ENCODE results near the gene LAMB4.

Gene LAMB4

GRCh38 chr7:108028111-108028510, 102.0 kb downstream of the LAMB4 start:
- Histone ChIP-seq H3K9me3 (ENCODE audit: control insufficient read depth in 2 of 2, low read length in 2 of 2) (no peaks in the 10 kb centered on the region), H3K27me3 (ENCODE audit: control insufficient read depth in 1 of 2, insufficient read depth in 2 of 2, low read length in 2 of 2) (no peaks in the 10 kb centered on the region), H3K9ac (ENCODE audit: low read length in 2 of 2) (no peak overlapping the region), H3K27ac (ENCODE audit: low read length) (no peak overlapping the region), H3K36me3 (ENCODE audit: control insufficient read depth in 2 of 2, insufficient read depth in 2 of 2, low read length in 2 of 2) (no peaks in the 10 kb centered on the region), H3K4me1 (ENCODE audit: control insufficient read depth, insufficient read depth, low read length) (no peaks in the 10 kb centered on the region), H3K4me3 (ENCODE audit: low read length in 2 of 2) (no peak overlapping the region)

GRCh38 chr7:108027239-108027638, 102.9 kb downstream of the LAMB4 start:
- Histone ChIP-seq H3K9me3 (ENCODE audit: control insufficient read depth in 2 of 2, low read length in 2 of 2) (no peaks in the 10 kb centered on the region), H3K4me1 (ENCODE audit: control insufficient read depth, insufficient read depth, low read length) (no peaks in the 10 kb centered on the region), H3K27me3 (ENCODE audit: control insufficient read depth in 1 of 2, insufficient read depth in 2 of 2, low read length in 2 of 2) (no peaks in the 10 kb centered on the region), H3K4me3 (ENCODE audit: low read length in 2 of 2) (no peak overlapping the region), H3K27ac (ENCODE audit: low read length) (no peak overlapping the region), H3K9ac (ENCODE audit: low read length in 2 of 2) (no peak overlapping the region), H3K36me3 (ENCODE audit: control insufficient read depth in 2 of 2, insufficient read depth in 2 of 2, low read length in 2 of 2) (no peaks in the 10 kb centered on the region)

- H3K27ac ChIP-seq (ENCODE audit: low read length), result no peak overlapping the region
- H3K36me3 ChIP-seq (ENCODE audit: control insufficient read depth in 2 of 2, insufficient read depth in 2 of 2, low read length in 2 of 2), result no peaks in the 10 kb centered on the region
- H3K4me1 ChIP-seq (ENCODE audit: control insufficient read depth, insufficient read depth, low read length), result no peaks in the 10 kb centered on the region
- H3K27me3 ChIP-seq (ENCODE audit: control insufficient read depth in 1 of 2, insufficient read depth in 2 of 2, low read length in 2 of 2), result no peaks in the 10 kb centered on the region
- H3K4me3 ChIP-seq (ENCODE audit: low read length in 2 of 2), result no peak overlapping the region
- H3K9ac ChIP-seq (ENCODE audit: low read length in 2 of 2), result no peak overlapping the region
- H3K9me3 ChIP-seq (ENCODE audit: control insufficient read depth in 2 of 2, low read length in 2 of 2), result no peaks in the 10 kb centered on the region
Measured at GRCh38 chr7:108026647-108027046, 103.5 kb downstream of the LAMB4 start.

GRCh38 chr7:108026116-108026515, 104.0 kb downstream of the LAMB4 start:
- Histone ChIP-seq H3K4me3 (ENCODE audit: low read length in 2 of 2) (no peak overlapping the region), H3K27me3 (ENCODE audit: control insufficient read depth in 1 of 2, insufficient read depth in 2 of 2, low read length in 2 of 2) (no peaks in the 10 kb centered on the region), H3K4me1 (ENCODE audit: control insufficient read depth, insufficient read depth, low read length) (no peaks in the 10 kb centered on the region), H3K27ac (ENCODE audit: low read length) (no peak overlapping the region), H3K36me3 (ENCODE audit: control insufficient read depth in 2 of 2, insufficient read depth in 2 of 2, low read length in 2 of 2) (no peaks in the 10 kb centered on the region), H3K9ac (ENCODE audit: low read length in 2 of 2) (no peak overlapping the region), H3K9me3 (ENCODE audit: control insufficient read depth in 2 of 2, low read length in 2 of 2) (no peaks in the 10 kb centered on the region)

- Histone ChIP-seq H3K4me3 (ENCODE audit: low read length in 2 of 2) (no peak overlapping the region), H3K36me3 (ENCODE audit: control insufficient read depth in 2 of 2, insufficient read depth in 2 of 2, low read length in 2 of 2) (no peaks in the 10 kb centered on the region), H3K9me3 (ENCODE audit: control insufficient read depth in 2 of 2, low read length in 2 of 2) (no peaks in the 10 kb centered on the region), H3K9ac (ENCODE audit: low read length in 2 of 2) (no peak overlapping the region), H3K27me3 (ENCODE audit: control insufficient read depth in 1 of 2, insufficient read depth in 2 of 2, low read length in 2 of 2) (no peaks in the 10 kb centered on the region), H3K27ac (ENCODE audit: low read length) (no peak overlapping the region), H3K4me1 (ENCODE audit: control insufficient read depth, insufficient read depth, low read length) (no peaks in the 10 kb centered on the region)
Measured at GRCh38 chr7:108024538-108024937, 105.6 kb downstream of the LAMB4 start.

- Histone ChIP-seq H3K9ac (ENCODE audit: low read length in 2 of 2) (no peak overlapping the region), H3K36me3 (ENCODE audit: control insufficient read depth in 2 of 2, insufficient read depth in 2 of 2, low read length in 2 of 2) (no peaks in the 10 kb centered on the region), H3K27me3 (ENCODE audit: control insufficient read depth in 1 of 2, insufficient read depth in 2 of 2, low read length in 2 of 2) (no peaks in the 10 kb centered on the region), H3K4me3 (ENCODE audit: low read length in 2 of 2) (no peak overlapping the region), H3K4me1 (ENCODE audit: control insufficient read depth, insufficient read depth, low read length) (no peaks in the 10 kb centered on the region), H3K27ac (ENCODE audit: low read length) (no peak overlapping the region), H3K9me3 (ENCODE audit: control insufficient read depth in 2 of 2, low read length in 2 of 2) (no peaks in the 10 kb centered on the region)
Measured at GRCh38 chr7:108020585-108020984, 109.6 kb downstream of the LAMB4 start.

- Histone ChIP-seq H3K9ac (ENCODE audit: low read length in 2 of 2) (no peak overlapping the region), H3K4me1 (ENCODE audit: control insufficient read depth, insufficient read depth, low read length) (no peaks in the 10 kb centered on the region), H3K9me3 (ENCODE audit: control insufficient read depth in 2 of 2, low read length in 2 of 2) (no peaks in the 10 kb centered on the region), H3K27ac (ENCODE audit: low read length) (no peak overlapping the region), H3K27me3 (ENCODE audit: control insufficient read depth in 1 of 2, insufficient read depth in 2 of 2, low read length in 2 of 2) (no peaks in the 10 kb centered on the region), H3K4me3 (ENCODE audit: low read length in 2 of 2) (no peak overlapping the region), H3K36me3 (ENCODE audit: control insufficient read depth in 2 of 2, insufficient read depth in 2 of 2, low read length in 2 of 2) (no peaks in the 10 kb centered on the region)
Measured at GRCh38 chr7:108018668-108019067, 111.5 kb downstream of the LAMB4 start.

GRCh38 chr7:108017776-108018151, 112.4 kb downstream of the LAMB4 start:
- Histone ChIP-seq H3K27me3 (ENCODE audit: control insufficient read depth in 1 of 2, insufficient read depth in 2 of 2, low read length in 2 of 2) (no peaks in the 10 kb centered on the region), H3K9me3 (ENCODE audit: control insufficient read depth in 2 of 2, low read length in 2 of 2) (no peaks in the 10 kb centered on the region), H3K36me3 (ENCODE audit: control insufficient read depth in 2 of 2, insufficient read depth in 2 of 2, low read length in 2 of 2) (no peaks in the 10 kb centered on the region), H3K4me1 (ENCODE audit: control insufficient read depth, insufficient read depth, low read length) (no peaks in the 10 kb centered on the region), H3K27ac (ENCODE audit: low read length) (no peak overlapping the region), H3K4me3 (ENCODE audit: low read length in 2 of 2) (no peak overlapping the region), H3K9ac (ENCODE audit: low read length in 2 of 2) (no peak overlapping the region)

GRCh38 chr7:108016841-108017775, 113.1 kb downstream of the LAMB4 start:
- no peaks in the 10 kb centered on the region for H3K27me3 ChIP-seq (ENCODE audit: control insufficient read depth in 1 of 2, insufficient read depth in 2 of 2, low read length in 2 of 2)
- H3K9ac ChIP-seq (ENCODE audit: low read length in 2 of 2), result no peak overlapping the region
- no peak overlapping the region for H3K27ac ChIP-seq (ENCODE audit: low read length)

GRCh38 chr7:108015740-108016139, 114.4 kb downstream of the LAMB4 start:
- Histone ChIP-seq H3K9ac (ENCODE audit: low read length in 2 of 2) (no peak overlapping the region), H3K27ac (ENCODE audit: low read length) (no peak overlapping the region), H3K4me1 (ENCODE audit: control insufficient read depth, insufficient read depth, low read length) (no peaks in the 10 kb centered on the region), H3K9me3 (ENCODE audit: control insufficient read depth in 2 of 2, low read length in 2 of 2) (no peaks in the 10 kb centered on the region), H3K4me3 (ENCODE audit: low read length in 2 of 2) (no peak overlapping the region), H3K36me3 (ENCODE audit: control insufficient read depth in 2 of 2, insufficient read depth in 2 of 2, low read length in 2 of 2) (no peaks in the 10 kb centered on the region), H3K27me3 (ENCODE audit: control insufficient read depth in 1 of 2, insufficient read depth in 2 of 2, low read length in 2 of 2) (no peaks in the 10 kb centered on the region)

More at GRCh38 chr7:108016841-108017775, 113.1 kb downstream of the LAMB4 start:
- no peak overlapping the region for H3K4me3 ChIP-seq (ENCODE audit: low read length in 2 of 2)
- H3K4me1 ChIP-seq (ENCODE audit: control insufficient read depth, insufficient read depth, low read length), result no peaks in the 10 kb centered on the region
- no peaks in the 10 kb centered on the region for H3K9me3 ChIP-seq (ENCODE audit: control insufficient read depth in 2 of 2, low read length in 2 of 2)
- no peaks in the 10 kb centered on the region for H3K36me3 ChIP-seq (ENCODE audit: control insufficient read depth in 2 of 2, insufficient read depth in 2 of 2, low read length in 2 of 2)

All from stomach smooth muscle (tissue), 2 donors.